ENCODE results near the gene TMEM134. TPM values are rescaled to one million over a fixed set of nuclear protein-coding genes. Genes with fewer than 3 reads are reported as not detected.
A peak's percentile ranks its signal among the peaks of the same experiment; 100 is the strongest.

The TMEM134 gene
- total and polyA plus RNA-seq, 9 of the 15 experiments (the other 6 are each of a cell fraction or from before 2014, with no cell fraction given): 0.63 to 48.4 (median 10.7) TPM

- intact Hi-C loops (cut with micrococcal nuclease): loop anchor here (2.0 to 5.0 kb wide), 5 partner anchors 35 to 150 kb away; partner anchors contain the start of genes GSTP1, PPP1CA and RPS6KB2
- H3K9ac ChIP-seq (ENCODE audit: insufficient read depth in 1 of 2, low read depth in 2 of 2, low read length in 2 of 2): peak overlapping the region; percentile 82 to 99; a peak in 3 of 4 replicates
- DNase-seq (ENCODE audit: extremely low read depth in 1 of 4, low spot score in 3 of 4) (peak in 2 of 4 experiments; percentile 51 to 55), FAIRE-seq (no peak), ATAC-seq (no peak)
- POLR2A ChIA-PET: interaction anchor here (0.6 to 1.2 kb wide), 4 partner anchors 73 to 123 kb away, joined by 3 to 6 read pairs (median 4); partner anchors contain the start of genes NUDT8 and PPP1CA
- H3K27ac ChIP-seq (ENCODE audit: extremely low read depth, low read depth, low read length): peak overlapping the region; percentile 78
- peaks cover 28 to 64% of the 10 kb centered on the region in 2 experiments for H3K4me1 ChIP-seq (replicated peaks in 1 of 2; ENCODE audit: control insufficient read depth in 2 of 2, insufficient read depth in 2 of 2, low read length in 2 of 2)
- H3K79me2 ChIP-seq (ENCODE audit: control insufficient read depth, insufficient read depth, low read length): peaks cover 33% of the 10 kb centered on the region
- no peaks in the 10 kb centered on the region for H4K20me1 ChIP-seq (replicated peaks; ENCODE audit: control insufficient read depth, insufficient read depth, low read length)
- H3K4me2 ChIP-seq (ENCODE audit: insufficient read depth, low read length): peak overlapping the region; percentile 98
- BruUV-seq (replicated peaks): TSS peak; percentile 73
- no peaks in the 10 kb centered on the region for H3K27me3 ChIP-seq (ENCODE audit: control insufficient read depth in 2 of 2, insufficient read depth in 2 of 2, low read length in 2 of 2)
- peak overlapping the region; percentile 85 for H2AFZ ChIP-seq (ENCODE audit: low read depth, low read length)
- in situ Hi-C loops (cut with MboI): no loop called here
- H3K4me3 ChIP-seq: peak overlapping the region; percentile 79
- peaks cover 18% of the 10 kb centered on the region; the same call in 2 of the 3 replicates for H3K36me3 ChIP-seq (ENCODE audit: control insufficient read depth, insufficient read depth, low read length)
- no peaks in the 10 kb centered on the region for H3K9me3 ChIP-seq (replicated peaks; ENCODE audit: control insufficient read depth, insufficient read depth, low read depth, low read length)
- CTCF ChIA-PET (ENCODE audit: low intra/inter-chr PET ratio): interaction anchor here (0.9 to 2.5 kb wide), 3 partner anchors 72 to 154 kb away, joined by 4 to 13 read pairs (median 4); partner anchors contain the start of genes POLD4 and PPP1CA
- 16% methylated on average over 29 of the region's 33 CpGs for WGBS (ENCODE audit: insufficient coverage, low coverage, missing lambda C conversion rate)
- no peaks in the 10 kb centered on the region for H3K9me1 ChIP-seq (ENCODE audit: control insufficient read depth, insufficient read depth, low read length)
- peak; percentile 91 for TF ChIP-seq NFIC (IDR thresholded peaks at IDR 0.05)
- no peak for TF ChIP-seq HMBOX1 (IDR thresholded peaks at IDR 0.05)
- no peak for TF ChIP-seq SP2 (IDR thresholded peaks at IDR 0.05; ENCODE audit: extremely low read depth, low read depth, low read length, poor library complexity, severe bottlenecking)
- no peak for TF ChIP-seq FOXA1 (IDR thresholded peaks at IDR 0.05; ENCODE audit: borderline replicate concordance)
- TF ChIP-seq E2F1 (CRISPR knock-in tag; IDR thresholded peaks at IDR 0.05): peak; percentile 72; the same call in 1 of the 2 replicates
- no peak for TF ChIP-seq CBX5 (IDR thresholded peaks at IDR 0.05; ENCODE audit: borderline replicate concordance, low read depth)
- TF ChIP-seq ZBED1 (IDR thresholded peaks at IDR 0.05): 0 out of 2 replicates have a peak, but pooled peaks have one; percentile 1
- no peak for TF ChIP-seq CGGBP1 (CRISPR knock-in tag; IDR thresholded peaks at IDR 0.05)
- peak; percentile 73; the same call in 1 of the 2 replicates for TF ChIP-seq ARID4B (CRISPR knock-in tag; IDR thresholded peaks at IDR 0.05)
- no peak for TF ChIP-seq KHSRP (IDR thresholded peaks at IDR 0.05)
- 0 out of 2 replicates have a peak, but pooled peaks have one; percentile 64 for TF ChIP-seq ELK1 (CRISPR knock-in tag; IDR thresholded peaks at IDR 0.05)
Measured at GRCh38 chr11:67507242-67507863, 38.3 kb upstream of the TMEM134 start.

All from K562 (cell line).